Keratinocyte (primary cell): ENCODE data around the gene VPS8.

Source experiments
- EZH2 ChIP-seq: IDR thresholded peaks from one replicate; pipeline ENCODE4 v1.6.1; 2012; ENCODE audit warnings: inconsistent platforms, mild to moderate bottlenecking, low read length, moderate library complexity
- TF ChIP-seq, protein P1 (sequence below), 3 experiments: IDR thresholded peaks in 1 of 3; conservative IDR thresholded peaks in 1 of 3; optimal IDR thresholded peaks in 1 of 3; 2 replicates in 2 of 3; 3 replicates in 1 of 3; pipeline versions ENCODE3 to v1.5.1; 2011; ENCODE audit warnings: low read length in 3 of 3, mild to moderate bottlenecking in 3 of 3, moderate library complexity in 2 of 3, control low read depth in 1 of 3, inconsistent platforms in 1 of 3; ENCODE audit not compliant: insufficient read depth in 2 of 3; ENCODE audit errors: extremely low read depth in 1 of 3

GRCh38 chr3:185057829-185058228 is 245.9 kb downstream of the VPS8 start:
- TF ChIP-seq, protein P1, sequence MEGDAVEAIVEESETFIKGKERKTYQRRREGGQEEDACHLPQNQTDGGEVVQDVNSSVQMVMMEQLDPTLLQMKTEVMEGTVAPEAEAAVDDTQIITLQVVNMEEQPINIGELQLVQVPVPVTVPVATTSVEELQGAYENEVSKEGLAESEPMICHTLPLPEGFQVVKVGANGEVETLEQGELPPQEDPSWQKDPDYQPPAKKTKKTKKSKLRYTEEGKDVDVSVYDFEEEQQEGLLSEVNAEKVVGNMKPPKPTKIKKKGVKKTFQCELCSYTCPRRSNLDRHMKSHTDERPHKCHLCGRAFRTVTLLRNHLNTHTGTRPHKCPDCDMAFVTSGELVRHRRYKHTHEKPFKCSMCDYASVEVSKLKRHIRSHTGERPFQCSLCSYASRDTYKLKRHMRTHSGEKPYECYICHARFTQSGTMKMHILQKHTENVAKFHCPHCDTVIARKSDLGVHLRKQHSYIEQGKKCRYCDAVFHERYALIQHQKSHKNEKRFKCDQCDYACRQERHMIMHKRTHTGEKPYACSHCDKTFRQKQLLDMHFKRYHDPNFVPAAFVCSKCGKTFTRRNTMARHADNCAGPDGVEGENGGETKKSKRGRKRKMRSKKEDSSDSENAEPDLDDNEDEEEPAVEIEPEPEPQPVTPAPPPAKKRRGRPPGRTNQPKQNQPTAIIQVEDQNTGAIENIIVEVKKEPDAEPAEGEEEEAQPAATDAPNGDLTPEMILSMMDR (optimal IDR thresholded peaks at IDR 0.05 in 1 of 3, IDR thresholded peaks at IDR 0.05 in 1 of 3, conservative IDR thresholded peaks at IDR 0.05 in 1 of 3; ENCODE audit: extremely low read depth in 1 of 3, insufficient read depth in 2 of 3, low read length in 3 of 3): no peak
- no peak for TF ChIP-seq EZH2
